GM12892 (cell line): ENCODE measurements around the gene SORCS2.
"Not testable (repeated sequence)": the region's sequence is repeated elsewhere in the genome, so short reads cannot be mapped to it uniquely, and the experiment has no call there.

Experiments
- POLR2A ChIP-seq: IDR thresholded peaks from 2 replicates; pipeline ENCODE4 v1.6.1; 2011; ENCODE audit warnings: low read depth, low read length, control low read depth
- POLR2AphosphoS5 ChIP-seq: IDR thresholded peaks from 2 replicates; pipeline ENCODE4 v1.6.1; 2011; ENCODE audit warnings: low read depth, low read length, control low read depth
- TAF1 ChIP-seq: IDR thresholded peaks from 2 replicates; pipeline ENCODE4 v1.6.1; 2011; ENCODE audit warnings: low read depth, mild to moderate bottlenecking, control low read depth, low read length, borderline replicate concordance

GRCh38 chr4:7577361-7578039 lies 385.2 kb downstream of the SORCS2 start:
- not testable (repeated sequence) for TF ChIP-seq POLR2A, POLR2AphosphoS5, TAF1
